HG03342 (cell line): ENCODE results near the gene FBXW10.
A peak's percentile ranks its signal among the peaks of the same experiment; 100 is the strongest.
"Not testable (repeated sequence)": the region's sequence is repeated elsewhere in the genome, so short reads cannot be mapped to it uniquely, and the experiment has no call there.

ENCODE experiments used
- ATAC-seq: cut with Tn5 transposase; IDR thresholded peaks from one replicate; pipeline ENCODE4 v1.9.1; 2021; ENCODE audit warnings: mild to moderate bottlenecking, moderate library complexity; ENCODE audit not compliant: unreplicated experiment

FBXW10 gene

DNA sequence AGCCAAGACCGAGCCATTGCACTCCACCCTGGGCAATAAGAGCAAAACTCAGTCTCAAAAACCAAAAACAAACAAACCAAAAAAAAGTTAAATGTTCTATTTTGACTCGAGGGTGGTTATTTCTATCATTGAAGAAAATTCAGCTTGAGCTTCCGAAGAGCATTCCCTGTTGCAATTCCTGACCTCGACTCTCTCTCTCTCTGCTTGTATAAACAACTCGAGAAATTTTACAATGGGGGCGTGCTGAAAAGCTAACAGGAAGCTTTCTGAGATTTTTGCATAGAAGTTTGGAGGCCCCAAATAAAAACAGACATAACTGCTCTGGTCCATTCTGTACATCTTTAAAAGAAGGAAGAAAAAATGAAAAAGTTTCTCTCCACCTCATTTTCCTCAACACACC lies 3.6 kb downstream of the FBXW10 start:
- ATAC-seq: not testable (repeated sequence)

DNA sequence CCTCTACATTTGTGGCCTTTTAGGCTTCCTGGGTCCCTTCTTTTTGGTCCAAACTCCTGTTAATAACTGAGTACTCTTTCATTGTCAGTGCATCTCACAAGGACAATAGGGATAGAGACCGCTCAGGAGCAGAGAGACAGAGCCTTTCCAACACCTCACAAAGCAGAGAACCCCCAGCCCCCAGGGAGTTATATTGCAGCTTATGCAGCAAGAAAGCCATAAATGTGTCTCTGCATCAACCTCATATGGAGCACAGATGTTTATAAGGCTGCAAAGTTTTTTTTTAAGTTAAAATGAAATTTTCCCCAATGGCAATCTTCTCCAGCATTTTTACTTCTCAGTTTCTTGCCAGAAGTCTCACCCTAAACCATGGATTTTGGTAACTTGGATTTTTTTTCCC lies 6.4 kb downstream of the FBXW10 start:
- ATAC-seq: not testable (repeated sequence)

DNA sequence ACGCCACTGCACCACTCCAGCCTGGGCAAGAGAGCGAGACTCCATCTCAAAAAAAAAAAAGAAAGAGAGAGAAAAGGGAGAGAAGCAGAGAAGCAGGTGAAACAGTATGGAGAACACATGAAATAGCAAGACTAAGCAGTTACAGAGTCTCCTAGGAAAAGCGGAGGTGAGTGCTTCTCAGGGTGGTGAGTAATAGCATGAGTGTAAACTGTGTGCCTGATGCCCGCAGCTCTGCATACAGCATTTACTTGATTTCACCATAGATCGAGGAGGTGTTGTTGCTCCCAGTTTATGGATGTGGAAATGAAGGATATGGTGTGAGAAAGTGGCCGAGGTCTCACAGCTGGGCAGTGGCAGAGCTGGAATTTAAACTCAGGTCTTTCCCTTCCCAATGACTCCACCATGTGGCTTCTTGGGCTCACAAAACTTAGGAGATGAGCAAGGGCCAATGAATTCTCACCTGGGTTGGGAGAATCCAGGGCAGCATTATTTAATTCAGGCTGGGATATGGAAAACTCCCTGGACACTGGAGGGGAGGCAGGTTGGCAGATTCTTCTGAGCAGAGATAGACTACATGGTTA lies 10.1 kb downstream of the FBXW10 start:
- ATAC-seq: not testable (repeated sequence)

DNA sequence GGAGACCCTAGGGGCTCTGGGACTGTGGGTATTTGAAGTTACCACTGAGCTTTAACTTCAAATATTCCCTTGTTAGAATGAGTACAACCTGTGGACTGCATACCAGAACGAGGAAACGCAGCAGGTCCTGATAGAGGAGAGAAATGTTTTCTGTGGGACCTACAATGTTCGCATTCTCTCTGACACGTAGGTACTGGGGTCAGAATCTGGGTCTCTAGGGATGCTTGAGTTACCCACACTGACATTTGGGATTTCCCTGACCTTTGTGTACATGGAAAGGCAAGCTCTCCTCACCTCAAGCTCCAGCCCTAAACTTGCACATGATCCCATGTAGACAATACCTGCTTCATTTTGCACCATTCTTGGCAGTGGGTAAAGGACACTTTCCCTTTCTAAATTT lies 12.1 kb downstream of the FBXW10 start:
- not testable (repeated sequence) for ATAC-seq

DNA sequence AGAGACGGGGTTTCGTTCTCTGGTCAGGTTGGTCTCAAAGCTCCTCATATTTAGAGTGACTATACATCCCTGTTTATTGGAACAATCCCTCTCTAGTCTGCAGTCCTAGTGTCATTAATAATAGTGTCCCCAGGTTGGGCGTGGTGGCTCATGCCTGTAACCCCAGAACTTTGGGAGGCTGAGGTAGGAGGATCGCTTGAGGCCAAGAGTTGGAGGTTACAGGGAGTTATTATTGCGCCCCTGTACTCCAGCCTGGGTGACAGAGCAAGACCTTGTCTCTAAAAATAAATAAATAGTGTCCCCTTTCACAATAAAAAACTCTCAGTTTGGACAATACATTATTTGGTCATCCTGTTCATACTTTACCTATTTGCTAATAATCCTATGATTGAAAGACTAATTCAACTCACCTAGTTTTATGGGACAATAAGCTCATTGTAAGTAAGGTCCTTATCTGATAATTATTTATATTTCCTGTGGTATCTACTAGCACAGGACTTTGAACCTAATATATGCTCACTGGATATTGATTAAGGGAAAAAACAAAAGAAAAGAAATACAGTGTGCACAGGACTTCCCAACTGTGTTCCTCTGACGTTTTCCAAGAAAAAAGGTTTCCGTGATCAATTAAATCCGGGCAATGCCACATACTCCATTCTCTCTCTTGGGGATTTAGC lies 13.7 kb downstream of the FBXW10 start:
- ATAC-seq: not testable (repeated sequence)

DNA sequence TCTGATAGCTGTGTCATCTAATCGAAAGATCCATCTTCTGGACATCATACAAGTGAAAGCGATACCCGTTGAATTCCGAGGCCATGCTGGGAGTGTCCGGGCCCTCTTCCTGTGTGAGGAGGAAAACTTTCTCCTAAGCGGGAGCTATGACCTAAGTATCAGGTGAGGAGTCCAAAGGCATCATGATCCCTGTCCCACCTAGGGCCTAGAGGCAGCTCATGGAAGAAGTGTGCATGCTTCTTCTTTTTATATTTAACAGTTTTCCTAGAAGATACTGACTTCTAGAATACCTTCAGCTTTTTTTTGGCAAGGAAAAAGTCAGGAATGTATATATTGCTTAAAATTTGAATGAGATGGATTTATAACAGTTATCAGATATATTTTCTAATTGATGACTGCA lies 14.5 kb downstream of the FBXW10 start:
- ATAC-seq: not testable (repeated sequence)

DNA sequence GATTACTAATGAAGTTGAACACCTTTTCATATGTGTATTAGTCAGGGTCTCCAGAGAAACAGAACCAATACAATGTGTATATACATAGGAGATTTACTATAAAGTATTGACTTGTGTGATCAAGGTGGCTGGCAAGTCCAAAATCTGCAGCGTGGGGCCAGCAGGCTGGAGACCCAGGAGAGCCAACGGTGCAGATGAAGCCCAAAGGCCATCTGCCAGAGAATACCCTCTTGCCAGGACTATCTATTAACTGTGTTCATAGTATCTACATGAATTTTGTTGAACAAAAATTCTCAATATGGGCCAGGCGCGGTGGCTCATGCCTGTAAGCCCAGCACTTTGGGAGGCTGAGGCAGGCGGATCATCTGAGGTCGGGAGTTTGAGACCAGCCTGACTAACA lies 16.4 kb downstream of the FBXW10 start:
- ATAC-seq: not testable (repeated sequence)

DNA sequence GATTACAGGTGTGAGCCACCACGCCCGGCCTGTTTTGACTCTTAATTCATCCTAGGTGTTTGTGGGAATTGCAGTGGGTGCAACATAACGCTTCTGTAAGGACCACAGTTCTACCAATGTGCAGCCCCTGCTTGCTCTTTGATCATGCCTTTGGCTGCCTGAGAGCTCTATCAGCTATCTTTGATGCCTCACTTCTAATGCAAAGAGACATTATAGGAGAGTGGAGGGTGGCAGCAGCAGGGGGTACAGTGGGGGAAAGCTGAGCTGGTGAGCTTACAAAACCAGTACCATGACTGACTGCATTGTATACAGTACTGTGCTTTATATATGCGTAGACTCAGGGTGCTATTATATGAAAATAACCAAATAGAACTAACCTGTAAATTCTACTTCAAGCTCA lies 26.7 kb downstream of the FBXW10 start:
- not testable (repeated sequence) for ATAC-seq

DNA sequence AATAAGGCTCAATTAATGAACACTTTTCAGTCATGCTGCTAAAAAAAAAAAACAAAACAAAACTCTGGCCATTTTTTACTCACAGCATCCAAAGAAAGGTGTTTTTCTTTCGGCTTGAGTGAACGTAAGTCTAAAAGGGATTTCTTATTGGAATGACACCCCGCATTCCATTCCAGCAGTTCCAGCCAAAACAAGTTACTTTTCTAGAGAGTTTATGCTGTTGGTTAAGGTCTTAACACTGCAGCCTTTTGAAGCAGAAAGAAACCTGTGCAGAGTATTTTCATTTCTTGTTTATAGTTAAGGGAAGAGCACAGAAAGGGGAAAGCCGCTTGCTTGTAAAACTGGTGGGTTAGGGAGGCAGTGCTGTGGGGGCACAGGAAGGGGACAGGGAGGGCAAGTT lies 27.2 kb downstream of the FBXW10 start:
- not testable (repeated sequence) for ATAC-seq

DNA sequence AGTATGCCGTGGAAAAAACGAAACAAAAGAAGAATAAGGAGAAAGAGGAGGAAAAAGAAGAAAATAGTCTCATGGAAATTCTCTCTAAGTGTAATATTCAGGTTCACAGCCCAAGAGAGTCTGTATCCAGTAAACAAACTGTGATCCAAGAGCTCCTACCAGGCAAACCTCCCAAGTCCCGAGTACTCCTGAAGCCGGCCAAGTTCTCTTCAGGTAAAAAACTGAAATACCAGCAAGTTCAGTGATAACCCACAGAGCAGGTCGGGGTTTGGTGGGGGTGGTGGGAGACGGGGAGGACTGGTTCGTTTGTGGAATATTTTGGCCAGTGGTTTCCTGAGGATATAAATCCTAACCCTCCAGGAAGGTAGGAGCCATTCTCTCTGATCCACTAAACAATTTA lies 28.6 kb downstream of the FBXW10 start:
- ATAC-seq: no peak

DNA sequence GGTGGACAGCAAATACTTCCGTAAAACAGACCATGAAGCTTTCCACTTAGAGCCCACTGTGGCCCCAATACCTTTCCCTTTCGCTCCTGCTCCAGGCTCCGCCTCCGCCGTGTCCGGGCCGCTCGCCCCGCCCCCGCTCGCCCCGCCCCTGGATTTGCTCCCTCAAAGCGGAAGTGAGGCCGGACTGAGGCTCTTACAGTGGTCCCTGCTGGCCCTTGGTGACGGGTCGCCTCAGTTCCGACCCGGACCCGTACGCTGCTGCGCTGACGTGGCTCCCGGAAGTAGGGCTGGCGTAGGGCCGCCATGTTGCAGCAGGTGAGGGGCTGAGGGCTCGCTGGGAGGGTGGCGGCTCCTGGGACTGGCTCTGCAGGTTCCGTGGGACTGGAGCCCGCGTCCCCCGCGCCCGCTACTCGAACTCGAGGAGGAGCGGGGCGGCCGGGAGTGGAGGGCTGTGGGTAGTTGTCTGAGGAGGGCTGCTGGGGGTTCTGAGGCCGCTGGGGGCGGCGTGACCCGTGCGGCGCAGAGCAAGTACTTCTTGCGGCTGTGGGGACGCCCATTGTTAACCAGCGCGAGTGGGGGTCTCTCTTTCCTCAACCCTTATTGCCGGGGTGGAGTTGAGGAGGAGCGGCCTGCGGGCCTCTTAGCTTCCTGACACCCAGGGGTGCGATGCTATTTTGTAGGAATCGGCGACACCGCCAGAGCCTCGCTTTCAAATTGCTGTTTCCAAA lies 37.3 kb downstream of the FBXW10 start, which contains the start of gene TVP23B:
Gene TVP23B (plus strand): TSS at position 193 of the 728 bp plus-strand sequence. CDS start 111 bp downstream, at position 304.
- peak; percentile 96 for ATAC-seq

DNA sequence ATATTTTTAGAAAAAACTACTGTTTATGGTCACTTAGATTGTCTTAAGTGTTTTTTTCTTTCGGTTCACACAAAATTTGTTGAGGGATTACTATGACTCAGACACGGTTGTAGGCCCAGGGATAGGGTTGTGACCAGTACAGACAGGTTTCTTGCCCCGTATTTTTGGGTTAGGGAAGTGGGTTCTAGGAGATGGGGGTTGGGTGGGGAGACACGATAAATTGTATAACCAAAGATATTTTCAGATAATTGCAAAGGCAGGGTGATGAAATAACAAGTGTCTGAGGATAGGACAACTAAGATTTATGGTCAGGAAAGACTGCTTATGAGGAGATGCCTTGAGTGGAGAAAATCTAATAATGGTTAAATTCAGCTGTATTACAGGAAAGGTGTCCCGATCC lies 38.0 kb downstream of the FBXW10 start:
- not testable (repeated sequence) for ATAC-seq

DNA sequence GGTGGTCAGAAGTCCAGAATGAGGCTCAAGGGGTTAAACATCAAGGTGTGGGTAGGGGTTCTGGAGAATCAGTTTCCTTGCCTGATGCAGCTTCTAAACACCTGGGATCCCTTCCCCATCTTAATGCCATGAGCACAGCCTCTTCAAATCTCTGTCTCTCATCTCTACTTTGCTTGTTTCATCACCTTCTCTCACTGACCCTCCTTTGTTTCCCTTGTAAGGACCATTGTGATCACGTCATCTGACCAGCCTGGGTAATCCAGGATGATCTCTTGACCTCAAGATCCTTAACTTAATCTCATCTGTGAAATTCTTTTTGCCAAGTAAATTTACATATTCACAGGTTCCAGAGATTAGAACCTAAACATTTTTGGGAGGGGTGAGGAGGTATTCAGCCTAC lies 42.1 kb downstream of the FBXW10 start:
- ATAC-seq: not testable (repeated sequence)

DNA sequence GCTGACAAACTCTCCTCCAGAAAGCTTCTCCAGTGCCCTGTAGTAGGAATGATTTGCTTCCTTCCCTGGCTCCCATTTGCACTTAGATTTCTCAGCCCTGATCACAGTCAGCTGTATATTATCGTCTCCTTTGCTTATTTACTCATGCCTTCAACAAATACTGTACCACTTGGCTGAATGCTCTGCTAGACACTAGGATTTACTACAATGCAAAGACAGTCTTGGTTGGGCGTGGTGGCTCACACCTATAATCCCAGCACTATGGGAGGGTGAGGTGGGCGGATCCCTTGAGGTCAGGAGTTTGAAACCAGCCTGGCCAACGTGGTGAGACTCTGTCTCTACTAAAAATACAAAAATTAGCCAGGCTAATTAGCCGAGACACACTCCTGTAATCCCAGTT lies 43.0 kb downstream of the FBXW10 start:
- ATAC-seq: not testable (repeated sequence)

DNA sequence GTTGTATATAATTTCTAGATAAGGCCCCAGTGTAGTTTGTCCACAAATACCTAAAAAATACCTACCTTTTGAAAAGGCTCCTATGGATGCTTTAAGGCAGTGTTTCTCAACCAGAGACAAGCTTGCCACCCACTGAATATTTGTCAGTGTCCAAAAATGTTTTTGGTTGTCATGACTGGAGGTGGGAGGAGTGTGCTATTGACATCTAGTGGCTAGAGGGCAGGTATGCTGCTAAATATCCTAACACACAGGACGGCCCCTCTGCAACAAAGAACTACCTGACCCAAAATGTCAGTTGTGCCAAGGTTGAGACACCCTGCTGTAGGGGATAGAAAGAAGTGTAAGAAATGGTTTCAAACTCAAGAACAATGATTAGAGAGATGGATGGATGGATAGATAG lies 47.5 kb downstream of the FBXW10 start:
- ATAC-seq: not testable (repeated sequence)

DNA sequence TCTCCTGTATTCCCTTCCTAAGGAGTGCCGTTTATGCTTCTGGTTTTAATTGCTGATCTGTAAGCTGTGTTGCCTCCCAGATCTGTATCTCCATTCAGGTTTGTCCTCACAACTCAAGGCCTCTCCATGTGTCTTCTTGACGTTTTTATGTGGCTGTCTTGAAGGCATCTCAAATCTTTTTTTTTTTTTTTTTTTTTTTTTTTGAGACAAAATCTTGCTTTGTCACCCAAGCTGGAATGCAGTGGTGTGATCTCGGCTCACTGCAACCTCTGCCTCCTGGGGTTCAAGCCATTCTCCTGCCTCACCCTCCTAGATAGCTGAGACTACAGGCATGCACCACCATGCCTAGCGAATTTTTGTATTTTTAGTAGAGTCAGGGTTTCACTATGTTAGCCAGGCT lies 51.0 kb downstream of the FBXW10 start:
- not testable (repeated sequence) for ATAC-seq

DNA sequence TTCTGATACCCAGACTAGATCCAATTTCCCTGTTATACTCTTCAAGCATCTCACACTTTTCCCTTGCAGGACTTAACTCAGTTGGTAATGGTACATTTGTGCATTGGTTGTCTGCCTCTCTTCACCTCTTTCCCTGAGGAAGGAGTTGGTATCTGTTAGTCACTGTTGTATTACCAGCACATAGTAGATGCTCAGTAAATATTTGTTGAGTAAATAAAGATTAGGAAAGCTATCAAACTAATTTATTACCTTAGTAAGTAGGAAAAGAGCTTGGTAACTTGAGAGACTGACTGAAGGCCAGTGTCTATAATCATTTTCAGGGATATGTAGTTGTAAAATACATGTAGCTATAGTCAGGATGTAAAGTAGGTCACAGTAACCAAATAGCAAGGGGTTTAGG lies 53.0 kb downstream of the FBXW10 start:
- not testable (repeated sequence) for ATAC-seq

DNA sequence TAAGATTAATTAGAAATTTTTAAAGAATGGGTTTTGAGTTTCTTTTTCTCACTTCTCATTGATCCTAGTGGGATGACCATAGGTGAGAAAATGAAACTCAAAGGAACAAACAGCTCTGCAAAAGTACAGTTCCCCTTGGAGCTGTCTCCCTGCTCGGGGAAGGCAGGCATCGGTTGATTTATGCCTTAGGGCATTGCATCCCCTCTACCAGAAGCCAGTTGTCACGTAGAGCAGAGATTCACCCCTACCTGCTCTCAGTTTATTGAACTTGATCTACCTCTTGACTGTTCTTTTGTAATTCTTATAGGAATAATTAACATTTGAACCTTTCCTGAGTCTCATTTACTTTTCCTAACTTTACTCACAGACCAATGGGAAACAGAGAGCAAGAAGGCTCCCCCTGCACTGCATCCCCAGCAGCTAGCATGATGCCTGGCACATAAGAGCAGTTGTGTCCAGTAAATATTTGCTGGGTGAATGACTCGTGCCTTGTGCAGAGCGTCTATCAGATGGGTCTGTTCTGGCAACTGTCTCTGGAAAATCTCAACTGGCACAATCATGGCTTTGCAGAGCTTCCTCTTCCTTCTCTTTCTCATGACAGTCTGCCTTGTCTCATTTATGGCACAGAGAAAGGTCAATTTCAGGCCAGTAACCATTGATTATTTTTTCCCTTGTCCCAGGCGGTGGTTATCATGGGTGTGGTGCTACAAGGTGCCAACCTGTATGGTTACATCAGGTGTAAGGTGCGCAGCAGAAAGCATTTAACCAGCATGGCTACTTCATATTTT lies 59.8 kb downstream of the FBXW10 start:
- ATAC-seq: not testable (repeated sequence)

DNA sequence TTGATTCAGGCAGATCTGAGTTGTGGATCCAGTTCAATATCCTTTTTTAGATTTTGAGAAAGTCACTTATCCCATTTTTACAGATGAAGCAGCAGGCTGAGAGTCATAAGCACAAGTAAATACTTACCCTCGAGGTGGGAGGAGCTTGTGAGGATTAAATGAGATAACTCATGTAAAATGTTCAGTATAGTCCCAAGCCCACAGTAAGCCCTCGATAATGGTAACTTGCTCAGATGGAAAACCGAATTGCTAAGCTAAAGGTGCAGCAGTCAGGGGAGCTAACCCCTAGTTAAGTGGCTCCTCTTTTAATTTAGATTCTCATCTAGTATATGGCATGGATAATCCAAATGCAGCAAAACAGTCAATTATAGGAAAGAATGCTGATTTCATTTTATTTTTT lies 72.1 kb downstream of the FBXW10 start:
- ATAC-seq: not testable (repeated sequence)

DNA sequence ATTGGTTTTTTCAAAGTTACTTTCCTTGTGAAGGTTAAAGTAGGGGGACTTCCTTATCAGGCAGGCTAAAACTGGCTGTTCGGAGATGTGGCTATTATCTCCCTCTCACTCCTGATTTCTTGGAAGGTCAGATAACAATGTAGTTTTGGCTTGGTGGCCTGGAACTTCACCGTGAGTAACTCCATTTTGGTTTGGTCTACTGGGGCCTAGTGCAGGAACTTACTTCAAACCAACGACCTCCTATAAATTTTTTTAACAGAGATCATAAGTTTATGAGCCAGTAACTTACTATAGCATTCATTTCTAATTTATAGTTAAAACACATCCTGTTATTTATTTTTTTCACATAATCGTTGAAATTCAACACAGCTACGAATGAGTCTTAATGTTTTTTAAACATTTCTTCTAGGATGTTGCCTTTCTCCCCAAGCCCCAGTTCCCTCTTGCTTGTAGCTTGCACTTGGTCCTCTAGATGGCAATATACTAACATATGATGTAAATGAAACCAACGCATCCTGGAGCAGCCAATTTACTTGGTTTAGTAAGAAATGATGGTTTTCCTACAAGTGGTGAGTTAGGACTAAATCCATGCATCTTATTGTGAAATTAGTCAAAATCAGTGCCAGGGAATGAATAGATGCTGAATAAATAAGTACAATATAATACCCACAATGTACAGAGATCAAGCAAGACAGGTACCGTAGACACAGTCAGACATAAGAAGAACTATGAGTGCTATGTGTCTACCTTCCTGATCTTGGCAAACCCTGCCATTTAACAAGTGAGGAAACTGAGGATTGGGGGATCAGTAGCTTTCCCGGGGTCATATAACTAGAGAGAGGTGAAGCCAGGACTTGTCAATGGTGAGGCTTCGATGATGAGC lies 72.9 kb downstream of the FBXW10 start:
- ATAC-seq: peak; percentile 51
